Myocyte (in vitro differentiated cells): ENCODE measurements around the gene CPED1. TPM values are rescaled to one million over a fixed set of nuclear protein-coding genes. Genes with fewer than 3 reads are reported as not detected.
"Not testable (repeated sequence)": the region's sequence is repeated elsewhere in the genome, so short reads cannot be mapped to it uniquely, and the experiment has no call there.

Experiments
- DNase-seq: peaks from one replicate; pipeline ENCODE4 v3.0.0-alpha.2; 2012; ENCODE audit warnings: low read depth
- total RNA-seq: library from RNA; depleted of rRNA; stranded (reverse); fragments of >200 nt; gene quantifications from 2 replicates; pipeline ENCODE4 v1.2.3, GENCODE V29; 2014

The CPED1 gene
- total RNA-seq, 1 donor from 2014 or later = 26.5 TPM

DNA sequence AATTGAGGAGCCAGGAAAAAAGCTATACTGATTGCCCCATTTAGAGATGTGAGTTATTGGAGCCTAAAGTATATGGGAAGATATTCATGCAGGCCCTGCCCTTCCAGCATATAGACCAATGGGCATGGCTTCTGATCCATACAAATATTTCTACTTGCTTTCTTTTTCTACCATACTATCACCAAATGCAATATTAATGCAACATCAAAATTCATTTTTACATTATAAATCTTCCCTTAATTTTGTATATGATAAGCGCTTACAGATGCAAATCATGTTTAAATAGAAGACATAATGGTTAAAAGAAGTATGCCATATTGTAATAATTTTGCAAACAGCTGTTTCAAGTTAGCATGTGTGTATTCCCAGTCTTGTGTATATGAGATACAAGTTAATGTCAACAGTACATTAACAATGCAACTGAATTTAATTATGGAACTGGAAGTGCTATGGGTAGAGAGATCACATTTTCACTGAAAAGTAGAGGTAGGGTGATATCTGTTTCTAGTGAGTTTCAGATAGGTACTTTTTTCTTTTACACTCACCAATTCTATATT lies 315.7 kb downstream of the CPED1 start:
- DNase-seq = no peak

DNA sequence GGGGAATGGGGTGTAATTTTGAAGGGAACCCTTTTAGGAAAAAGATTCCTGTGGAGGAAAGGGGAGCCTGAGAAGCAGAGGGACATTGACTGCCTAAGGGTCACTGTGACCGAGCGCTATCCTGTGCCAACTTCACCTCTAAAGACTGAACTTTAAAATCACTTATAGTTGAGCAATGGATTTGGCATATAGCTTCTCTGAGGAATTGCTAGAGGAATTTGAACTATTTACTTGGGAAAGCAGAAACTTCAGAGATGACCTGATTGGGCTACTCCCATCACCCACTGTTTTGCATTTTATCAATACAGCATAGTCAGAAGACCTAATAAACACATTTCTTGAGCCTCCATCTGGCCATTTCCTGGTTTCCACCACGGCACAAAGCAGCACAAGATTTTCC lies 316.6 kb downstream of the CPED1 start:
- DNase-seq = no peak

DNA sequence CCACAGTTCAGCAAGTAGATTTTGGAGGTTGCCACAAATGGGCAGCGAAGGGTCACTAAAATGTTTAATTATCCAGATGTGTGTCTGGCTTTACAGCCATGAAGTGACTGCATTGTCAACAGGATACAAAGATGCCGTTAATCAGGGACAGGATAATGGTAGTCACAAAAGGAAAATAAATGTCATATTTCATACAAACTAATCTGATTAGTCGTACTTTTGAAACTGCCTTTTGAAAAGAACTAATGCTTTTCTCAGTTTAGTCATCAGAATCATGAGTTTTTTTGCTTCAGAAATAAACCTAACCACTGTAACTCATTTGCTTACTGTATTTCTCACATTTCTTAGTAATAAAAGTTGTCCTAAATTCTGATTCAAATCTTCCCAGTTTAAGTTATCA lies 318.1 kb downstream of the CPED1 start:
- DNase-seq = no peak

DNA sequence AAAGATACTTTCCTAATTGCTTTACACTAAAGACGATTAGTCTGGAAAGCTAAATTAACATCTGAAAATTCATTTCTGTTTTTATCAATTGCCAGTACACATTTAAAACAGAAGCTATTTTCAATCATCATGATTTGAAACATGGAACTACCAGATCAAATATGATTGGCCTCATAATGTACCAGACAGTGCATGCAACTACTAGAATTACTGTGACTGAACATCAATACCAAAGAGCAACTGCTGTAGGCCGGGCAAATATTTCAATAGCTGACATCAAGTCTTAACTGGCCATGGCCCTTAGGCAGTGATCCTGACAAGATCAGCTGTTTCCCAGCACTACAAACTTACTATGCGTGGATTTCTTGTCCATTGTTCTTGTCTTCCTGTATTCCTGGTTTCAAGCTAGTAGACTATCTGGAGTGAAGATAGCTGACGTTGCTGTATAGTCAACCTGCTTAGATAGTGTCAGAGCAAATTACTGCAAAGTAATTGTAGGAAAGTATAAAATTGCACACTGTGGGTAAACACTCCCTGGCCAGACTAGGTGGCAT lies 318.6 kb downstream of the CPED1 start:
- DNase-seq = peak; percentile 38

DNA sequence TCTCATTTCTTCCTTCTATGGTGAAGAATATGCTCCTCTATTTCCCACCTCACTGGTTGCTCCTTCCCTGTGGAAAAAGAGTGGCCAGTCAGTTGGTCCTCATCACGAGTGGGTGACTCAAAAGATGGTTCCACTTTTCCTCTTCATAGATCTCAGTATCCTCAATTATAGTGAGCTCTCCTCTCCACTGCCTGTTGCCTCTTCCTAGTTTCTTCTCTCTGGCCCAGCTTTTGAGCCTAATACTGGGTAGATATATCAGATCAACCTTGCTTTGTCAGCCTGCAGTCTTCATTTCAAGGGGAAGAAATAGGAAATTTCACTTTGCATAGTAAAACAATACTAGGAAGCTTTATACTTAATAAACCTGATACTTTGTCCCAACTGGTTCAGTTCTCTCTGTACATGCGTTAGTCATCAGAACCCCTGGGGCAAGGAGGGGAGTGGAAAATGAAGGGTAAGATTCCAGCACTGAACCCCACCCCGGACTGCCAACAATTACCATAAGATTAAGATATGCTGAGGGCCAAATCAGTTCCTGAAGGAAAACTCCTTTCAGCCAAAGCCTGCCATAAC lies 324.8 kb downstream of the CPED1 start:
- peak; percentile 52 for DNase-seq

DNA sequence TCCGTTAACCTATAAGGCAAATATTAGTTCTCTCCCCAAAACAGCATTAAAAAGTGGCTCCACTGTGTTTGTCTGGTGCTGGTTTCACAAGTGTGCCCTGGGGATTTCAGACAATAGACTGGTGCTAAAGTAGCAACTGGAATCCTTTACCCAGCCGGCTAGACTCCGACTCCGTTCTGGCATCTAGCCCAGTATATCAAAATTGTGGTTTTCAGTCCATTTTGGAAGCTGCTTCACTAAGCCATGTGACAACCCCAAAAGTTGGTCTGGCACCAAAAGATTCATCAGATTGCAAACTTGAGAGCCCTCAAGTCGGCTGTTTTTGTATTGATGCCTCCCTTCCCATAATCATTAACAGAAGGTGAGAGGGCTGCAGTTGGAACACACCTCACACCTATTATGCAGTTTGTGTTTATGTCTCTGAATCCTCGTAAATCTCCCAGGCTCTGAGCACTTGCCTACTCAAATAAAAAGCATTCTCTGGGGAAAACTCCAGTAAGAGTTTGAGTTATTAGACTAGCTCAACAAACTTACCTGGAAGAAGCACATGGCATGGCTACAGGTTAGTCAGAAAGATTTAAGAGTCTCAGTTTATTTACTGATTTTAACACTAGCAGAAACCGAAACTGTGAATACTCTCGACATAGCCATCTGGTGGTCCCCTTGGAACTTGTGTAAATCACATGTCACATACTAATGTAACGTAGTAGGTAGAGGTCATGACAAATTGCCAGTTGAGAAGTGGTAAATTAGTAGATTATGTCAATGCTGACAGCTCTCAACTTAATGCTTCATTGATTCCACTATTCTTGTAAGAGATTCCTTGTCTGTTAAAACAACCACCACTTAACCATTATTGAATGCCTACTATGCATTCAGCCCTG lies 325.5 kb downstream of the CPED1 start:
- DNase-seq = peak; percentile 89

DNA sequence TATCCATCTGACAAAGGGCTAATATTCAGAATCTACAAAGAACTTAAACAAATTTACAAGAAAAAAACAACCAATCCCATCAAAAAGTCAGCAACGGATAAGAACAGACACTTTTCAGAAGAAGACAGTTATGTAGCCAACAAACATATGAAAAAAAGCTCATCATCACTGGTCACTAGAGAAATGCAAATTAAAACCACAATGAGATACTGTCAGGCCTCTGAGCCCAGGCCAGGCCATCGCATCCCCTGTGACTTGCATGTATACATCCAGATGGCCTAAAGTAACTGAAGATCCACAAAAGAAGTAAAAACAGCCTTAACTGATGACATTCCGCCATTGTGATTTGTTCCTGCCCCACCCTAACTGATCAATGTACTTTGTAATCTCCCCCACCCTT lies 326.7 kb downstream of the CPED1 start:
- not testable (repeated sequence) for DNase-seq

DNA sequence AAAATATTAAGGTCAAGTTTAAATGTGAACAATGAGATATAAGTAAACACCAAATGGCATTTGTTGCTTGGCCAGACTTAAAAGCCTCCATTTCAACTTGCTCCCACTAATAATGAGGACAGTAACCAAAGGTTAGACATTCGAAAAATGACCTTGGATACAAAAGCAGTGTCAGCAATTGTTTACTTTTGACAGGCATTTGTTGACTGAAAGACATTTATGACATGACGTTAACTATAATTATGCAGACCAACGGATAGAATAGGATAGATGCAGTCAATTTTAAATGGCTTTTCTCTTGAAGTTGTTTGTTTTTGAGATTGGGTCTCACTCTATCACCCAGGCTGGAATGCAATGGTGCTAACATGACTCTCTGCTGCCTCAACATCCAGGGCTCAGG lies 333.9 kb downstream of the CPED1 start:
- DNase-seq = no peak

DNA sequence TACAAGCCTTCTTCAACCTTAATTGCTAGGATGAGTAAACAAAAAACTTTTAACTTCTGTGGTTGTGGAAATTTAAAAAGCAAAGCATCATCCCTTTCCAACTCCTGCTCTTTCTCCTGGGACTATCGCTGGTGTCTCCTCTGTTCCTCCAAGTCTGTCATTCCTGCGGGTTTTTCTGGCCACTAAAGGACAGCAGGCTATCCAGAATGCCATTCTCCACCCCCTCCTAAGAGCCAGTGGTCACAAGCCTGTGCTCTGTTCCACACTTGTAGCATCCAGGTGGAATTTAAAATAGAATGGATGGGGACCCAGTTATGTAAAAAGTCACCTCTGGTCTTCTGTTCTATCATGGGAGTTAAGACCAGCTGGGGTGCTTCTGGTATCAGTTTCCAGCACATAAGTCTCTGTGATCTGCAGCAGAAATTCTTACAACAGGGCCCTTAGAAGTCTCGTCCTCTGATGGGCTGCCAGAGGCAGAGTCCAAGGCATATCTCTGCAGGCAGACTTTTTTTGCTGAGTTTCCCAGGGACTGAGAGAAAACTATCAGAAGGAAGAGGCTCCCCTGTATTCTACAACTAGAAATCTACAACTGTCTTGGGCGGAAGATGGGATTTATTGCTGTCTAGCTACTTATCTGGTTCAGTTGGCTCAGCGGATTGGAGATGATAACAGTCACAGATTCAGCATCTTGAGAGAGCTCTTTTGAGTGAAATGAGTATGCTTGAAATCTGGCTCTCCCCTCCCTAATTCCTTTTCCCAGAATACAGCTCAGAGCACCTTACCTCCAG lies 335.2 kb downstream of the CPED1 start:
- peak; percentile 95 for DNase-seq

DNA sequence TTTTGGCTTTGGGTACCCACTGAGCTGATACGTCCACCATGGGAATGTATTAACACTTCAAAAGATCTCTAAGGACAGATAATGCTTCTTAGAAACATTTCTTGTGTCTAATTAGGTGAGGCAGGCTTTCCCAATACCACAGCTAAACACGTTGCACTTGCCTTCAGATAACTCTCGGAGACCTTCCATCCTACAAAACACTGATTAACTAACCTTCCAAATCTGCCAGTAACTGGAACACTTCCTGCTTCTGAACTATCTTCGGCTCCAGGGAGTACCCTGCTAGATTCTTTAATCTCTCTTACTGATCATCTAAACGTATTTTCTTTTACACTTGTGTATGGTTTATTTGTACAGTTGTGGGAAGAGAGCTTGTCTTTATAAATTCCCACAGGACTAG lies 339.2 kb downstream of the CPED1 start:
- no peak for DNase-seq

DNA sequence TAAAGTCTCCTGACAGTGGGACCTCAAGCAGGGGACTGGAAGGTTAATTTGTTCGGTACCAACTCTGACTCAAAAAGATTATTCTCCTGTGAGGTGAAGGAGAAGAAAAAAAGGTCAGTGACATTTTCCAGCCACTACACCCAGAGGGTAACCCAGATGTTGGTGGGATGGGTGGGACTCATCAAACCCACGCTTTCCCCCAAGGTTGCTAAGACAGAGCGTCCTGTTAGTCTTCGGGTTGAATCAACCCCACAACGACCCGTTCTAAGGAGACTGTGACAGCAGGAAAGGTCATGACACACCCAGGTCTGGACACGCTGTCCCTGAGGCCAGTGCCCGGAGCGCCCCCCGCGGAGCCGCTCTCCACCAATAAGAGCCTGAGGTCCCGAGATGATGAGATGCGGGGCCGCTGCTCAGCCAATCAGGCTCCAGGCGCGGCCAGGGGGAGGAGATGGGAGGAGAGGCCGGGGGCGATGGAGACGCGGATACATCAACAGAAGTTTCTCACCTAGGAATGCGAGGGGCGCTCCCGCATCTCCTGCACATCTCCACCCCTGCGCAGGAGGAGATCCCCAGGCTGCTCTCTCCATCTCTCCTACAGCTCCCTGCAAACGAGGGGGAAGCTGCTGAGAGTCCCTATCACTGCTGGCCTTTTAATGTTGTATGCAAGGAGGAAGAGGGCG lies 340.1 kb downstream of the CPED1 start, which contains the start of gene WNT16:
Gene WNT16, plus strand, starts transcription at position 493 of the 683 bp plus-strand sequence. CDS start 293 bp downstream, outside the sequence.
- no peak for DNase-seq

DNA sequence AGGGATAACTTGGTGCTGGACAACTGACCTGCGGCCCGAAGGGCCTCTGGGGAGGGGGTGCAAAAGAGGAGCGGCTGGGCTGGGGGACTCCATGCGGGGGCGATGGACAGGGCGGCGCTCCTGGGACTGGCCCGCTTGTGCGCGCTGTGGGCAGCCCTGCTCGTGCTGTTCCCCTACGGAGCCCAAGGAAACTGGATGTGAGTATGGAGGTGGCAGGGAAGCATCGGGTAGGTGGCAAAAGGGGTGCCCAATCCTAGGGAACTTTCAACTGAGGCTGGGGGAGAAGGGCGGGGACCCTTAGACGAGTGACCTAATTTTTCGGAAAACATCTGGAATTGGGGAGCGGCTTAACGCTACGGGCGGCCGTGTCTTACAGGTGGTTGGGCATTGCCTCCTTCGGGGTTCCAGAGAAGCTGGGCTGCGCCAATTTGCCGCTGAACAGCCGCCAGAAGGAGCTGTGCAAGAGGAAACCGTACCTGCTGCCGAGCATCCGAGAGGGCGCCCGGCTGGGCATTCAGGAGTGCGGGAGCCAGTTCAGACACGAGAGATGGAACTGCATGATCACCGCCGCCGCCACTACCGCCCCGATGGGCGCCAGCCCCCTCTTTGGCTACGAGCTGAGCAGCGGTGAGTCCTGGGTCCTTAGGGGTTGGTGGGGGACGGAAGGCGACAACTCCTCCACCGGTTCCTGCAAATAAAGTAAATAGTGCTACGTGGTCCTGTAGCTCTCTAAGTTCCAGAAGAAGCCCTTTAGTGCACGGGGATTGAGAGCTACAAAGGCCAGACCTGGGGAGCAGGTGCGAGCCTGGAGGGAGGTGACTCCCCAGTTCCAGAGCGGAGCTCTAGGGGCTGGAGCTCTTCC lies 340.9 kb downstream of the CPED1 start:
- DNase-seq = no peak

DNA sequence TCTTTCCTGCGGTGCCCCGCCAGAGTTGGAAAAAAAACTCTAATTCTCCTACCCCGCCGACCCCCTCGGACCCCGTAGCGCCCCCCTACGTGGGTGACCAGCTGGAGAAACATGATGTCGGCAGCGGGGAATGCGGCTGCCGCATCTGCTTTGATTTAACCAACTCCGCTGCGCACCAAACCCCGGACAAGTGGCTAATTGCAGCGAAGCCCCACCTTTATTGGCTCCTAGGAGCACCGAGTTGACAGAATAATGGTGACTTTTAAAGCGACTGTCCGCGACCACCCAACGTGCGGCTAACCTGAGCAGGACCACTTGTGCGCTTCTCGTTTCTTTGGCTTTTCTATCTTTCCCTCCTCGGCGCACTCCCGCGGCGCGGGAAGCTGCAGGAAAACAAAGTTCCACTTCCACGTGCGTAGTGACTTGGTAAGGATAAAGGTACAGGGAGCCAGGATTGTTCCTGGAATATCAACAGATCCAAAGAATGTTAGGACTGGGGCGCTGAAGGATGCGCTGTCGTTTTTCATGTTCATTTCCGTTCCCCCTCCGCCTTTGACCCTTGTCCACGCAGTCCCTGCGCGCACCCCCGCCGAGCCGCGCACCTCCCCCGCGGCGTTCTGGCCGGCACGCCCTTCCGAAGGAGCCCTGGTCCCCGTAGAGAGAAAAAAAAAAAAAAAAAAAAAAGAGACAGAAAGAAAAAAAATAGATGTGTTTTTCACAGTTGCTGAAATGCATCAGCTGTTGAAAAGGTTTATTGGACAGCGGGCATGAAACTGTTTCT lies 341.7 kb downstream of the CPED1 start:
- peak; percentile 48 for DNase-seq

DNA sequence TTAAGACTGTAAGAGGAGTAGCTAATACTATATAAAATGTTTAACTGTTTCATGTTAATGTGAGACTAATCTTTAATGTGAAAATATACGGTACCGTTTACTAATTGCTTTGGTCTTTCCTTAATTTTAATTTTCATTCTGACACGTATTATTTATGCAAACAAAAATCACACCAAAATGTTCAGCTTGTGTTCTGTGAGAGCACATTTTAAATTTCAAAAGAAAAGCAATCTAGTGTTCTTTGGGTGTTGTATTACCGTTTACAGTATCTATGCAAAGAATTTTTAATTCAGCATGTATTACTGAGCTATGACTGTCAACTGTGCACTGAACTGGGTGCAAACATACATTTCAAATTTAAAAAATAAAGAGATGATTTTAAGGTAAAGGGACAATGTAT lies 342.5 kb downstream of the CPED1 start:
- DNase-seq = no peak

DNA sequence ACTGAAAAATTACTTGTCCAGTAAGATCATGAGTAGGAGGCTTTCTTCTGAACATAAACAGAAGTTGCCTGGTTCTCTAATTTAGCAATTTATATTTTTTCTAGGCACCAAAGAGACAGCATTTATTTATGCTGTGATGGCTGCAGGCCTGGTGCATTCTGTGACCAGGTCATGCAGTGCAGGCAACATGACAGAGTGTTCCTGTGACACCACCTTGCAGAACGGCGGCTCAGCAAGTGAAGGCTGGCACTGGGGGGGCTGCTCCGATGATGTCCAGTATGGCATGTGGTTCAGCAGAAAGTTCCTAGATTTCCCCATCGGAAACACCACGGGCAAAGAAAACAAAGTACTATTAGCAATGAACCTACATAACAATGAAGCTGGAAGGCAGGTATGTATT lies 343.1 kb downstream of the CPED1 start:
- no peak for DNase-seq

DNA sequence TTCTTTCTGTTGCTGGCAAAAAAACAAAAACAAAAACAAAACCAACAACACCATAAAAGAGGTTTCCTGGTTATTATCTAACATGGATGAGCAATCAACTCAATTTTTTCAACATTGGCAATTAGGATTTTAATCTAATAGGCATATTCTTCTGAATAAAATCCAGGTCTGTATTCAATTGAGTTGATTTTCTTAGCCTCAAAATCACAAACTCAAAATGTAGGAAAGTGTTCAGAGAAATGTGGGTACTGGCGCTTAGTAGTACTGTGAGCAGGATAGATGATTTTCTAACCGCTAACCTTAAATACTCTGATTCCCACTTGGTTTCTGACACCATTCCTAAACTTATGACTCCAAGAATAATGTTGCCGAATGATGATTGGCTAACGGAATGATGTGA lies 345.9 kb downstream of the CPED1 start:
- DNase-seq = no peak

DNA sequence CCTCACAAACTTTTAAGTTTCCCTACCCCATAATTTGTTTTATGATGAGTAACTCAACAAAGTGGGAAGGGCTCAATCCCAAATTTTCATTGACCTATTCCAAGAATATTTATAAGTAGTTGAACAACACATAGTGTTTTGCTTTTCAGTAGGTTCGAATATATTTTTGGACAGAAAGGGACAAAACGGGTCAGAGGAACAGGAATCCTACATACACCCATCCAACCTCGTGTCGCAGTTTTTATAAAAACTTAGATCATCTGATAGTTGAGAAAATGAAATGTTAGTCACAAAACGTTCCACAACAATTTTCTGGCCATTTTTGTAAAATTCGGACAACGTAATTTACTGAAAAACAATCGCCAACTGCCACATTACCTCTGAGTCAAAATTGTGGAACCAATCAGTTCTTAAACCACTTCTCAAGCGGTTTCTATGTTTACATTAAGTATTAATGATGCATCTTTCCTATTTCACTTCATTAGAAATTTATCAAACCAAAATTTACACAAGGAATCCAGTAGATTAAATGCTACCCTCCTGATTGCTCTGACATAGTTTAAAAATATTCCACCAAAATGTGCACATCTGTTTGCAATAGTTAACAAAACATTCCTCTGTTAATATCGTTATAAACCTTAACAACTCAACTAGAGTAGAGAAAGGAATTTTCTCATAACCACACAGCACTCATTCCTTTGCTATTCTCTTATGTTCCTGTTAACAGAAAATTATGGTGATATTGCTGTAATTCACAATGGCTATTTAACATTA lies 346.6 kb downstream of the CPED1 start:
- no peak for DNase-seq

DNA sequence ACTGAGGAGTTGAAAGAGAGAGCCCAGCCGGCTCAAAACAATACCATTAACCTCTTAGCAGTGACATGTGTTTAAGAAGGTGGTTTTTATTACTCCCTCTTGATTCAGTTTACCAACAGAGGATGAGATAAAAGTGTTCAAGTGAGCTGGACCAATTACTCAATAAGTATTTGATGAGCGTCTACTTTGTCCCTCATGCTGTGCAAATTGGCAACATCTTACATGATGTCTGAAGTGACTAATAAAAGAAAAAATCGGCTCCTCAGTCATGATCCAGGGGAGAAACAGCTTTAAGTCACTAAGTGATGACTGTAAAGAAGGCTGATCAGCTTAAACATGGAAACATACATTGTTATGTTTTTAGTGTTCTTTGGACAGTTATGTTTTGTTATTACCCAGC lies 348.1 kb downstream of the CPED1 start:
- no peak for DNase-seq
